ENCODE results near the gene FGD2.
A peak's percentile ranks its signal among the peaks of the same experiment; 100 is the strongest.
"Not testable (repeated sequence)": the region's sequence is repeated elsewhere in the genome, so short reads cannot be mapped to it uniquely, and the experiment has no call there.

Gene FGD2

GRCh38 chr6:37057678-37058077 is 52.2 kb downstream of the FGD2 start:
- no peak for TF ChIP-seq CTCF (IDR thresholded peaks at IDR 0.05; ENCODE audit: low read depth, low read length)
- no peak overlapping the region for H3K4me3 ChIP-seq (ENCODE audit: low read depth, low read length)

- no peak for TF ChIP-seq CTCF (IDR thresholded peaks at IDR 0.05; ENCODE audit: low read depth, low read length)
- no peak overlapping the region for H3K4me3 ChIP-seq (ENCODE audit: low read depth, low read length)
These were observed 52.7 kb downstream of the FGD2 start for GRCh38 chr6:37058084-37058586.

- not testable (repeated sequence) for H3K4me3 ChIP-seq (ENCODE audit: low read depth, low read length)
These were observed 53.5 kb downstream of the FGD2 start for GRCh38 chr6:37058984-37059343.

- TF ChIP-seq CTCF (IDR thresholded peaks at IDR 0.05; ENCODE audit: low read depth, low read length): peak; percentile 64
- H3K4me3 ChIP-seq (ENCODE audit: low read depth, low read length): peak overlapping the region; percentile 37
These were observed 54.1 kb downstream of the FGD2 start for GRCh38 chr6:37059344-37060194.

GRCh38 chr6:37060195-37060559 is 54.7 kb downstream of the FGD2 start:
- H3K4me3 ChIP-seq (ENCODE audit: low read depth, low read length): no peak overlapping the region
- TF ChIP-seq CTCF (IDR thresholded peaks at IDR 0.05; ENCODE audit: low read depth, low read length): no peak

GRCh38 chr6:37061157-37061804 is 55.8 kb downstream of the FGD2 start:
- no peak for TF ChIP-seq CTCF (IDR thresholded peaks at IDR 0.05; ENCODE audit: low read depth, low read length)
- no peak overlapping the region for H3K4me3 ChIP-seq (ENCODE audit: low read depth, low read length)

- H3K4me3 ChIP-seq (ENCODE audit: low read depth, low read length): no peak overlapping the region
- no peak for TF ChIP-seq CTCF (IDR thresholded peaks at IDR 0.05; ENCODE audit: low read depth, low read length)
These were observed 57.0 kb downstream of the FGD2 start for GRCh38 chr6:37062424-37062823.

Measured in WI38 (cell line).